HL-60 (cell line): ENCODE measurements around the gene PCDHA3.
"Not testable (repeated sequence)": the region's sequence is repeated elsewhere in the genome, so short reads cannot be mapped to it uniquely, and the experiment has no call there.

Source experiments
- DNase-seq, 2 experiments: peaks; one replicate each; pipeline ENCODE4 v3.0.0-alpha.2; 2010 to 2020; ENCODE audit warnings: low read depth in 1 of 2, low spot score in 1 of 2
- H3K27ac ChIP-seq: fragments of 250-450 bp; sonication (Bioruptor Pico); replicated peaks from 2 replicates; pipeline ENCODE4 v1.5.1; 2020; ENCODE audit warnings: mild to moderate bottlenecking, moderate library complexity
- H3K27me3 ChIP-seq: fragments of 250-450 bp; sonication (Bioruptor Pico); 2 replicates; pipeline ENCODE4 v1.5.1; 2021; ENCODE audit warnings: mild to moderate bottlenecking, moderate library complexity; ENCODE audit not compliant: insufficient read depth, poor library complexity, severe bottlenecking
- H3K4me3 ChIP-seq: replicated peaks from 2 replicates; pipeline ENCODE4 v1.5.1; 2011; ENCODE audit warnings: mild to moderate bottlenecking, control low read depth, low read length; ENCODE audit not compliant: insufficient read depth
- GABPA ChIP-seq: IDR thresholded peaks from 2 replicates; pipeline ENCODE4 v1.6.1; 2012; ENCODE audit warnings: low read depth
- POLR2AphosphoS5 ChIP-seq: IDR thresholded peaks from 2 replicates; pipeline ENCODE4 v1.6.1; 2012; ENCODE audit warnings: low read depth
- REST ChIP-seq: IDR thresholded peaks from 2 replicates; pipeline ENCODE4 v1.6.1; 2012; ENCODE audit warnings: low read depth; ENCODE audit not compliant: insufficient replicate concordance
- SPI1 ChIP-seq: IDR thresholded peaks from 2 replicates; pipeline ENCODE4 v1.6.1; 2012; ENCODE audit warnings: low read depth, mild to moderate bottlenecking, borderline replicate concordance
- TF ChIP-seq, protein P1 (sequence below): IDR thresholded peaks from one replicate; pipeline ENCODE4 v1.5.1; 2011; ENCODE audit warnings: low read length, control low read depth, inconsistent platforms; ENCODE audit not compliant: insufficient read depth

Gene PCDHA3

DNA sequence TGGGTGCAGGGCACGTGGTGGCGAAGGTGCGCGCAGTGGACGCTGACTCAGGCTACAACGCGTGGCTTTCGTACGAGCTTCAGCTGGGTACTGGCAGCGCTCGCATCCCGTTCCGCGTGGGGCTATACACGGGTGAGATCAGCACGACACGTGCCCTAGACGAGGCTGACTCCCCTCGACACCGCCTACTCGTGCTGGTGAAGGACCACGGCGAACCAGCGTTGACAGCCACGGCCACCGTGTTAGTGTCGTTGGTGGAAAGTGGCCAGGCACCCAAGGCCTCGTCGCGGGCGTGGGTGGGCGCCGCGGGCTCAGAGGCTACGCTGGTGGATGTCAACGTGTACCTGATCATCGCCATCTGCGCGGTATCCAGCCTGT lies 4.2 kb upstream of the PCDHA3 start:
- Histone ChIP-seq H3K27me3 (no peaks in the 10 kb centered on the region), H3K27ac (no peak overlapping the region), H3K4me3 (no peak overlapping the region)
- no peak for DNase-seq
- TF ChIP-seq, protein P1, sequence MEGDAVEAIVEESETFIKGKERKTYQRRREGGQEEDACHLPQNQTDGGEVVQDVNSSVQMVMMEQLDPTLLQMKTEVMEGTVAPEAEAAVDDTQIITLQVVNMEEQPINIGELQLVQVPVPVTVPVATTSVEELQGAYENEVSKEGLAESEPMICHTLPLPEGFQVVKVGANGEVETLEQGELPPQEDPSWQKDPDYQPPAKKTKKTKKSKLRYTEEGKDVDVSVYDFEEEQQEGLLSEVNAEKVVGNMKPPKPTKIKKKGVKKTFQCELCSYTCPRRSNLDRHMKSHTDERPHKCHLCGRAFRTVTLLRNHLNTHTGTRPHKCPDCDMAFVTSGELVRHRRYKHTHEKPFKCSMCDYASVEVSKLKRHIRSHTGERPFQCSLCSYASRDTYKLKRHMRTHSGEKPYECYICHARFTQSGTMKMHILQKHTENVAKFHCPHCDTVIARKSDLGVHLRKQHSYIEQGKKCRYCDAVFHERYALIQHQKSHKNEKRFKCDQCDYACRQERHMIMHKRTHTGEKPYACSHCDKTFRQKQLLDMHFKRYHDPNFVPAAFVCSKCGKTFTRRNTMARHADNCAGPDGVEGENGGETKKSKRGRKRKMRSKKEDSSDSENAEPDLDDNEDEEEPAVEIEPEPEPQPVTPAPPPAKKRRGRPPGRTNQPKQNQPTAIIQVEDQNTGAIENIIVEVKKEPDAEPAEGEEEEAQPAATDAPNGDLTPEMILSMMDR: no peak

DNA sequence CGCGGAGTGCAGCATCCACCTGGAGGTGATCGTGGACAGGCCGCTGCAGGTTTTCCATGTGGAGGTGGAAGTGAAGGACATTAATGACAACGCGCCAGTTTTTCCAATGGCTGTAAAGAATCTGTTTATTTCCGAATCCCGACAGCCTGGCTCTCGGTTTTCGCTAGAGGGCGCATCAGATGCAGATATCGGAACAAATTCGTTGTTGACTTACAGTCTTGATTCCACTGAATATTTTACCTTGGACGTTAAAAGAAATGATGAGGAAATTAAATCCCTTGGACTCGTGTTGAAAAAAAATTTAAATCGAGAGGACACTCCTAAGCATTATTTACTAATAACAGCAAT lies 611 bp downstream of the PCDHA3 start:
- Histone ChIP-seq H3K4me3 (no peak overlapping the region), H3K27me3 (no peaks in the 10 kb centered on the region), H3K27ac (no peak overlapping the region)
- DNase-seq: no peak
- no peak for TF ChIP-seq GABPA
- no peak for TF ChIP-seq REST
- no peak for TF ChIP-seq SPI1
- TF ChIP-seq POLR2AphosphoS5: no peak
- TF ChIP-seq, protein P1: no peak

GRCh38 chr5:140802381-140802780 lies 1.5 kb downstream of the PCDHA3 start:
- not testable (repeated sequence) for H3K4me3 ChIP-seq

GRCh38 chr5:140802781-140803271 lies 2.0 kb downstream of the PCDHA3 start:
- Histone ChIP-seq H3K4me3 (no peak overlapping the region), H3K27ac (no peak overlapping the region), H3K27me3 (no peaks in the 10 kb centered on the region)
- DNase-seq: no peak
- TF ChIP-seq, protein P1: no peak

More at GRCh38 chr5:140802381-140802780, 1.5 kb downstream of the PCDHA3 start:
- not testable (repeated sequence) for H3K27me3 ChIP-seq, H3K27ac ChIP-seq, DNase-seq

GRCh38 chr5:140806834-140807775 lies 6.2 kb downstream of the PCDHA3 start, which contains the start of gene PCDHA4:
Gene PCDHA4 (plus strand): TSS chr5:140807068.
- H3K27ac ChIP-seq: no peak within 1 kb of the TSS
- no peak within 1 kb of the TSS for H3K4me3 ChIP-seq
- TF ChIP-seq REST (no peak), POLR2AphosphoS5 (no peak)
- TF ChIP-seq, protein P1: peak; percentile 3

DNA sequence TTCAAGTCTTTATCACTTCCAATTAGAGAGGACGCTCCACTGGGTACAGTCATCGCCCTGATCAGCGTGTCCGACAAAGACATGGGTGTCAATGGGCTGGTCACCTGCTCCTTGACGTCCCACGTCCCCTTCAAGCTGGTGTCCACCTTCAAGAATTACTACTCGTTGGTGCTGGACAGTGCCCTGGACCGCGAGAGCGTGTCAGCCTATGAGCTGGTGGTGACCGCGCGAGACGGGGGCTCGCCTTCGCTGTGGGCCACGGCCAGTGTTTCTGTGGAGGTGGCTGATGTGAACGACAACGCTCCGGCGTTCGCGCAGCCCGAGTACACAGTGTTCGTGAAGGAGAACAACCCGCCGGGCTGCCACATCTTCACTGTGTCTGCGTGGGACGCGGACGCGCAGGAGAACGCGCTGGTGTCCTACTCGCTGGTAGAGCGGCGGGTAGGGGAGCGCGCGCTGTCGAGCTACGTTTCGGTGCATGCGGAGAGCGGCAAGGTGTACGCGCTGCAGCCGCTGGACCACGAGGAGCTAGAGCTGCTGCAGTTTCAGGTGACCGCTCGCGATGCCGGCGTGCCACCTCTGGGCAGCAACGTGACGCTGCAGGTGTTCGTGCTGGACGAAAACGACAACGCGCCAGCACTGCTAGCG lies 7.5 kb downstream of the PCDHA3 start:
- not testable (repeated sequence) for H3K4me3 ChIP-seq, H3K27me3 ChIP-seq, DNase-seq, H3K27ac ChIP-seq

More at GRCh38 chr5:140806834-140807775, 6.2 kb downstream of the PCDHA3 start, which contains the start of gene PCDHA4:
- no peaks in the 10 kb centered on the region for H3K27me3 ChIP-seq
- no peak for DNase-seq
